ENCODE data around the gene UST.
A peak's percentile ranks its signal among the peaks of the same experiment; 100 is the strongest.

UST gene

GRCh38 chr6:149062653-149063348 lies 316.0 kb downstream of the UST start:
- no peak for DNase-seq (ENCODE audit: low read depth)

GRCh38 chr6:149063468-149063867 lies 316.6 kb downstream of the UST start:
- no peak for DNase-seq (ENCODE audit: low read depth)

- DNase-seq (ENCODE audit: low read depth): peak; percentile 22
Measured at GRCh38 chr6:149064001-149064659, 317.3 kb downstream of the UST start.

GRCh38 chr6:149064660-149065015 lies 317.8 kb downstream of the UST start:
- no peak for DNase-seq (ENCODE audit: low read depth)

GRCh38 chr6:149065121-149065520 lies 318.3 kb downstream of the UST start:
- DNase-seq (ENCODE audit: low read depth): no peak

GRCh38 chr6:149065658-149066556 lies 319.1 kb downstream of the UST start:
- DNase-seq (ENCODE audit: low read depth): no peak

GRCh38 chr6:149071997-149072396 lies 325.2 kb downstream of the UST start:
- DNase-seq (ENCODE audit: low read depth): no peak

GRCh38 chr6:149074832-149075258 lies 328.0 kb downstream of the UST start:
- DNase-seq (ENCODE audit: low read depth): no peak

- DNase-seq (ENCODE audit: low read depth): peak; percentile 50
Measured at GRCh38 chr6:149075616-149076354, 329.0 kb downstream of the UST start.

- no peak for DNase-seq (ENCODE audit: low read depth)
Measured at GRCh38 chr6:149076355-149076734, 329.5 kb downstream of the UST start.

- DNase-seq (ENCODE audit: low read depth): peak; percentile 61
Measured at GRCh38 chr6:149077208-149077607, 330.4 kb downstream of the UST start.

- no peak for DNase-seq (ENCODE audit: low read depth)
Measured at GRCh38 chr6:149078211-149078782, 331.5 kb downstream of the UST start.

GRCh38 chr6:149079456-149079855 lies 332.6 kb downstream of the UST start:
- DNase-seq (ENCODE audit: low read depth): no peak

GRCh38 chr6:149079911-149080491 lies 333.2 kb downstream of the UST start:
- peak; percentile 66 for DNase-seq (ENCODE audit: low read depth)

- peak; percentile 85 for DNase-seq (ENCODE audit: low read depth)
Measured at GRCh38 chr6:149080511-149080910, 333.7 kb downstream of the UST start.

GRCh38 chr6:149081281-149081680 lies 334.5 kb downstream of the UST start:
- no peak for DNase-seq (ENCODE audit: low read depth)

- peak; percentile 72 for DNase-seq (ENCODE audit: low read depth)
Measured at GRCh38 chr6:149082320-149082719, 335.5 kb downstream of the UST start.

- DNase-seq (ENCODE audit: low read depth): no peak
Measured at GRCh38 chr6:149084026-149084425, 337.2 kb downstream of the UST start.

- DNase-seq (ENCODE audit: low read depth): no peak
Measured at GRCh38 chr6:149084808-149085556, 338.2 kb downstream of the UST start.

GRCh38 chr6:149085557-149085938 lies 338.7 kb downstream of the UST start:
- DNase-seq (ENCODE audit: low read depth): no peak

GRCh38 chr6:149086363-149086762 lies 339.5 kb downstream of the UST start:
- DNase-seq (ENCODE audit: low read depth): no peak

Measured in EH (cell line).